Panc1 (cell line): ENCODE data around the gene PLCD3. TPM values are rescaled to one million over a fixed set of nuclear protein-coding genes. Genes with fewer than 3 reads are reported as not detected.

Experiments used
- ATAC-seq: fragments of 200-7000 bp; cut with Tn5 transposase; 2 replicates; pipeline ENCODE4 v1.9.1; 2020; ENCODE audit warnings: mild to moderate bottlenecking, moderate library complexity
- BruUV-seq: library from RNA; stranded (reverse); fragments of 400-500 nt; replicated peaks from 2 replicates; lab custom pipeline; 2021; lab: Mats Ljungman, UMichigan
- CTCF ChIA-PET: fragments of 300-600 bp; sonication (Branson Sonifier 250); formaldehyde crosslinking; loops from one replicate; lab custom pipeline; 2022; ENCODE audit warnings: antibody characterized with exemption; lab: Charles Lee
- POLR2A ChIA-PET: fragments of 300-600 bp; sonication (Branson Sonifier 250); formaldehyde crosslinking; loops from one replicate; lab custom pipeline; 2022; ENCODE audit warnings: antibody characterized with exemption; lab: Charles Lee
- DNase-seq: peaks from one replicate; pipeline ENCODE4 v3.0.0-alpha.2; 2010; ENCODE audit warnings: low read depth, low spot score
- H3K27ac ChIP-seq: 2 replicates; pipeline ENCODE4 v1.5.1; 2011; ENCODE audit warnings: mild to moderate bottlenecking, low read length, inconsistent platforms
- H3K27me3 ChIP-seq: fragments of 200-500 bp; sonication (Bioruptor generic); 2 replicates; pipeline ENCODE4 v1.6.0; 2014; ENCODE audit warnings: low read length, inconsistent platforms; ENCODE audit not compliant: control insufficient read depth, insufficient read depth
- H3K36me3 ChIP-seq: fragments of 200-500 bp; sonication (Bioruptor generic); 2 replicates; pipeline ENCODE4 v1.5.1; 2014; ENCODE audit warnings: inconsistent platforms, mild to moderate bottlenecking, low read length, moderate library complexity; ENCODE audit not compliant: control insufficient read depth, insufficient read depth
- H3K4me1 ChIP-seq: 2 replicates; pipeline ENCODE4 v1.5.1; 2011; ENCODE audit warnings: inconsistent platforms, mild to moderate bottlenecking, low read length, moderate library complexity; ENCODE audit not compliant: control insufficient read depth, insufficient read depth
- H3K4me3 ChIP-seq, 2 experiments: 2 replicates each; pipeline ENCODE4 v1.5.1; 2011 to 2012; ENCODE audit warnings: low read depth in 2 of 2, low read length in 2 of 2, mild to moderate bottlenecking in 2 of 2, inconsistent platforms in 1 of 2, moderate library complexity in 1 of 2
- H3K9me3 ChIP-seq: fragments of 200-500 bp; sonication (Bioruptor generic); 2 replicates; pipeline ENCODE4 v1.5.1; 2014; ENCODE audit warnings: low read depth, mild to moderate bottlenecking, inconsistent platforms, low read length, moderate library complexity; ENCODE audit not compliant: control insufficient read depth, insufficient read depth
- POLR2AphosphoS5 ChIP-seq: IDR thresholded peaks from 2 replicates; pipeline ENCODE4 v1.6.1; 2012; ENCODE audit warnings: mild to moderate bottlenecking, low read depth, low read length, moderate library complexity
- SIN3A ChIP-seq: IDR thresholded peaks from 2 replicates; pipeline ENCODE4 v1.6.1; 2012; ENCODE audit warnings: low read depth, mild to moderate bottlenecking, low read length, moderate library complexity, borderline replicate concordance; ENCODE audit not compliant: insufficient read depth
- TCF7L2 ChIP-seq: IDR thresholded peaks from 2 replicates; pipeline ENCODE4 v1.6.1; 2011; ENCODE audit warnings: mild to moderate bottlenecking, low read depth, low read length, inconsistent platforms
- in situ Hi-C: cut with HindIII; loops from 2 replicates; pipeline ENCODE4 v1.10.0; 2016; ENCODE audit warnings: low sequenced_read_pairs, low pct_unique_long_range_greater_than_20kb
- intact Hi-C: fragments of 100-400 bp; cut with micrococcal nuclease; formaldehyde crosslinking; loops from one replicate; pipeline ENCODE4 v1.10.0; 2022; ENCODE audit not compliant: unreplicated experiment
- total RNA-seq: library from RNA; stranded (reverse); gene quantifications from one replicate; pipeline ENCODE4 v1.2.1, GENCODE V29; 2021; ENCODE audit not compliant: unreplicated experiment
- TF ChIP-seq, protein P1 (sequence below), 2 experiments: IDR thresholded peaks; 2 replicates each; pipeline ENCODE4 v1.6.1; 2011 to 2012; ENCODE audit warnings: low read depth in 2 of 2, control low read depth in 1 of 2, low read length in 1 of 2, mild to moderate bottlenecking in 1 of 2, moderate library complexity in 1 of 2; ENCODE audit not compliant: insufficient read depth in 1 of 2
- TF ChIP-seq, protein P2 (sequence below): fragments of 450-650 bp; IDR thresholded peaks from 2 replicates; pipeline ENCODE4 v1.5.1; 2017; ENCODE audit warnings: mild to moderate bottlenecking

The PLCD3 gene
- total RNA-seq, 1 experiment from 2014 or later: 125 TPM

DNA sequence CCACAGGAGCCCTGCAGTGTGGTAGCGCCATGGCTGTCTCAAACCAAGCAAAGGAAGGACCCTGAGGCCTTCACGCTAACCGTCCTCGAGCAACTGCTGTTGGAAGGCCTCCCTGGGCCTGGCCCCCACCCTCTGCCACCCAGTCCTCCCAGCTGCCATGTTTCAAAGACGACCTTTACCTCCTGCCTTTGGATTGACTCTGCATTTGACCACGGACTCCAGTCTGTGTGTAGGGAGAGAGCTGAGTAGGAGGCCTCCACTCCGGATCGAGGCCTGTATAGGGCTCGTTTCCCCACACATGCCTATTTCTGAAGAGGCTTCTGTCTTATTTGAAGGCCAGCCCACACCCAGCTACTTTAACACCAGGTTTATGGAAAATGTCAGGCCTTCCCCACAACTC is 24.3 kb downstream of the PLCD3 start:
- ChIA-PET POLR2A (no interaction called here), CTCF (no interaction called here)
- ATAC-seq: no peak
- Histone ChIP-seq H3K27me3 (no peaks in the 10 kb centered on the region), H3K27ac (no peak overlapping the region; the same call in 1 of the 2 replicates), H3K9me3 (no peaks in the 10 kb centered on the region), H3K4me1 (peaks cover 13% of the 10 kb centered on the region), H3K4me3 (no peak overlapping the region), H3K36me3 (no peaks in the 10 kb centered on the region)
- DNase-seq: no peak
- intact Hi-C loops: no loop called here
- BruUV-seq: no TSS peak
- in situ Hi-C loops: no loop called here
- TF ChIP-seq, protein P1, sequence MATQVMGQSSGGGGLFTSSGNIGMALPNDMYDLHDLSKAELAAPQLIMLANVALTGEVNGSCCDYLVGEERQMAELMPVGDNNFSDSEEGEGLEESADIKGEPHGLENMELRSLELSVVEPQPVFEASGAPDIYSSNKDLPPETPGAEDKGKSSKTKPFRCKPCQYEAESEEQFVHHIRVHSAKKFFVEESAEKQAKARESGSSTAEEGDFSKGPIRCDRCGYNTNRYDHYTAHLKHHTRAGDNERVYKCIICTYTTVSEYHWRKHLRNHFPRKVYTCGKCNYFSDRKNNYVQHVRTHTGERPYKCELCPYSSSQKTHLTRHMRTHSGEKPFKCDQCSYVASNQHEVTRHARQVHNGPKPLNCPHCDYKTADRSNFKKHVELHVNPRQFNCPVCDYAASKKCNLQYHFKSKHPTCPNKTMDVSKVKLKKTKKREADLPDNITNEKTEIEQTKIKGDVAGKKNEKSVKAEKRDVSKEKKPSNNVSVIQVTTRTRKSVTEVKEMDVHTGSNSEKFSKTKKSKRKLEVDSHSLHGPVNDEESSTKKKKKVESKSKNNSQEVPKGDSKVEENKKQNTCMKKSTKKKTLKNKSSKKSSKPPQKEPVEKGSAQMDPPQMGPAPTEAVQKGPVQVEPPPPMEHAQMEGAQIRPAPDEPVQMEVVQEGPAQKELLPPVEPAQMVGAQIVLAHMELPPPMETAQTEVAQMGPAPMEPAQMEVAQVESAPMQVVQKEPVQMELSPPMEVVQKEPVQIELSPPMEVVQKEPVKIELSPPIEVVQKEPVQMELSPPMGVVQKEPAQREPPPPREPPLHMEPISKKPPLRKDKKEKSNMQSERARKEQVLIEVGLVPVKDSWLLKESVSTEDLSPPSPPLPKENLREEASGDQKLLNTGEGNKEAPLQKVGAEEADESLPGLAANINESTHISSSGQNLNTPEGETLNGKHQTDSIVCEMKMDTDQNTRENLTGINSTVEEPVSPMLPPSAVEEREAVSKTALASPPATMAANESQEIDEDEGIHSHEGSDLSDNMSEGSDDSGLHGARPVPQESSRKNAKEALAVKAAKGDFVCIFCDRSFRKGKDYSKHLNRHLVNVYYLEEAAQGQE (IDR thresholded peaks at IDR 0.05; ENCODE audit: insufficient read depth in 1 of 2, low read depth in 2 of 2, low read length in 1 of 2): no peak
- TF ChIP-seq, protein P2, sequence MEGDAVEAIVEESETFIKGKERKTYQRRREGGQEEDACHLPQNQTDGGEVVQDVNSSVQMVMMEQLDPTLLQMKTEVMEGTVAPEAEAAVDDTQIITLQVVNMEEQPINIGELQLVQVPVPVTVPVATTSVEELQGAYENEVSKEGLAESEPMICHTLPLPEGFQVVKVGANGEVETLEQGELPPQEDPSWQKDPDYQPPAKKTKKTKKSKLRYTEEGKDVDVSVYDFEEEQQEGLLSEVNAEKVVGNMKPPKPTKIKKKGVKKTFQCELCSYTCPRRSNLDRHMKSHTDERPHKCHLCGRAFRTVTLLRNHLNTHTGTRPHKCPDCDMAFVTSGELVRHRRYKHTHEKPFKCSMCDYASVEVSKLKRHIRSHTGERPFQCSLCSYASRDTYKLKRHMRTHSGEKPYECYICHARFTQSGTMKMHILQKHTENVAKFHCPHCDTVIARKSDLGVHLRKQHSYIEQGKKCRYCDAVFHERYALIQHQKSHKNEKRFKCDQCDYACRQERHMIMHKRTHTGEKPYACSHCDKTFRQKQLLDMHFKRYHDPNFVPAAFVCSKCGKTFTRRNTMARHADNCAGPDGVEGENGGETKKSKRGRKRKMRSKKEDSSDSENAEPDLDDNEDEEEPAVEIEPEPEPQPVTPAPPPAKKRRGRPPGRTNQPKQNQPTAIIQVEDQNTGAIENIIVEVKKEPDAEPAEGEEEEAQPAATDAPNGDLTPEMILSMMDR: no peak
- TF ChIP-seq POLR2AphosphoS5: no peak
- no peak for TF ChIP-seq TCF7L2
- no peak for TF ChIP-seq SIN3A

DNA sequence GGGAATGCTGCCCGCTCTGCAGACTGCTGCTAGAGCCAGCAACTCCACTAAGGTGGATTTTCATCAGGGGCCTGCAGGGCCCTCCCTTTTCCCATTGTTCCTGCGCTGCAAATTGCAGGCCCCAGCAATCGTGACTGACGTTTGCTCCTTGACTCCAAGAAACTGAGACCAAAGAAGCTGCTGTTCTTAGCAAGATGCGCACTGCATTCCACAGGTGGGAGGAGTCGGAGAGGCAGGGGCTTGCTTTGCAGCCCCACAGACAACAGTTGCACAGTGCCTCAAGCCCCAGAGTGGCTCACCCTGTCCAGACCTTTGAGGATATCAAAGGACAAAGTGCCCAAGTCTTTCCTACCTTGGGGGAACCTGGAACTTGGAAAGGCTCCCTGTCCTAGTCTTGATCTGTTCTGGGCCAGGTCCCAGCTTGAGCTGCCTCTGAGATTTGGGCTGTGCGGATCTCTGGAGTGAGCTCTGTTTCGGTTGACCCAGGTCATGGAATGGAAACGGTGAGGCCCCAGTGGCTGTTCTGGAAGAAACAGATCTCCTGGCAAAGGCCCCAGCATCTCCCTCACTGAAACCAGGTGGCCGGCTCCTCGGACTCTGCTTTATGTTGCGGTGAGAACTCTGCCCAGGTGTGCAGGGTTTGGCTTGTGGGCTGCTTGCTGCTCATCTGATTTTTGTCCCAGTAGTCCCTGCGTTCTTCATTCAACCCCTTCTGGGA is 24.9 kb downstream of the PLCD3 start:
- no peak overlapping the region for H3K27ac ChIP-seq
- POLR2A ChIA-PET: no interaction called here
- intact Hi-C loops (no loop called here), in situ Hi-C loops (no loop called here)
- TF ChIP-seq, protein P2: no peak
- TF ChIP-seq, protein P1 (IDR thresholded peaks at IDR 0.05; ENCODE audit: insufficient read depth in 1 of 2, low read depth in 2 of 2, low read length in 1 of 2): no peak
- TF ChIP-seq TCF7L2 (no peak), POLR2AphosphoS5 (no peak), SIN3A (no peak)
- no peaks in the 10 kb centered on the region for H3K9me3 ChIP-seq
- ATAC-seq (no peak), DNase-seq (no peak)
- H3K27me3 ChIP-seq: no peaks in the 10 kb centered on the region
- no TSS peak for BruUV-seq
- H3K36me3 ChIP-seq: no peaks in the 10 kb centered on the region
- CTCF ChIA-PET: no interaction called here
- H3K4me1 ChIP-seq: peaks cover 13% of the 10 kb centered on the region
- no peak overlapping the region for H3K4me3 ChIP-seq
